Activated naive CD4-positive, alpha-beta T cell treated with anti-CD3 and anti-CD28 coated beads, Interleukin-2, amount 50 U/mL, for 16 hours (primary cell): ENCODE results near the gene SBF2.

Source experiments
- DNase-seq: peaks from one replicate; pipeline ENCODE4 v3.0.0-alpha.2; 2020

SBF2 gene

GRCh38 chr11:9838229-9838628 is 455.8 kb downstream of the SBF2 start:
- no peak for DNase-seq

GRCh38 chr11:9834291-9834690 is 459.7 kb downstream of the SBF2 start:
- DNase-seq = no peak

GRCh38 chr11:9831122-9831521 is 462.9 kb downstream of the SBF2 start:
- DNase-seq = no peak

DNA sequence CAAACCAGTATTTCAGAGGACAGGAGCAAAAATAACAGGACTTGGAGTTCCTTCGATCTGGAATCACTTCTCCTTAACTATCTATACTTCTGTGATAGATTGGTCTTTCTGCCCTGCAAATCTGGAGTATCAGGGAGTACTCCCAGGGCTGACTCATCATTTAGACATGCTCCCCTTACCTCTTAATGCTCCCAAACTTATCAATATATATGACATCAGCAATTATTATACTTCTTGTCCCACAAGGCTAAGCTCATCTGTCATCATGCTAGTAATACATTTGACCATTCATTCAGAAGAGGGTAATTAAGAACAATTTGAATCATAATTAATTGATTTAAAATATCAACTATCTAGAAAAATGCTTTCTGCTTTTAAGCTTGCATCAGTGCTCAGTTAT is 466.3 kb downstream of the SBF2 start:
- no peak for DNase-seq

DNA sequence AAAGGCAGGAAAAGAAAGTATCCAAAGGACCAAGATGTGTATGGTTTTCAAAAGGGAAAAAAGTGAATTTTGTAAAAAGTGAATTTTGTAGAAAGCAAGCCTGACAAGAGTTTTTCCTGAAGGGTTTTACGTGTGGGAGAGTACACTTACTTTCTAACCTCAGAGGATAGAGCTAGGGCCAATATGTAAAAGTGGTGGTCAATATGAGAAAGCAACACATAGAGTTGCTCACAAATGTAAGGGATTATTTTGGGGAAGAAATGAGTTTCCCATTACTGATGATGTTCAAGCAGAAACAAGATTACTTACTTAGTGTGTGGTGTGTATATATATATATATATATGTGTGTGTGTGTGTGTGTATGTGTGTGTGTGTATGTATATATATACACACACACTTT is 467.6 kb downstream of the SBF2 start:
- no peak for DNase-seq

GRCh38 chr11:9825895-9826294 is 468.1 kb downstream of the SBF2 start:
- DNase-seq = no peak

DNA sequence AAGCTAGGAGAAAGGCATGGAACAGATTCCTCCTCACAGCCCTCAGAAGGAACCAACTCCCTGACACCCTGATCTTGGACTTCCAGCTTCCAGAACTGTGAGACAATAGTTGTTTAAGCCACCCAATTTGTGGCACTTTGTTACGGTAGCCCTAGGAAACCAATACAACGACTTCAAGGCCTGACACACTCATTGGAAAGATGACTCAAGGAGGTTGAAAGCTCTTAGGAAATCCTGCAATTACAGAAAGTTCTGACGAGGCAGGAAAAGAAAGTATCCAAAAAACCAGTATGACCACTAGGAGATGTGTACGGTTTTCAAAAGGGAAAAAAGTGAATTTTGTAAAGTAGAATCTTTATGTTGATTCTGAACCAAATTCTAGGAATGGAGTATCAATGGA is 468.7 kb downstream of the SBF2 start:
- DNase-seq = no peak

- no peak for DNase-seq
These were observed 470.1 kb downstream of the SBF2 start for GRCh38 chr11:9823887-9824385.

DNA sequence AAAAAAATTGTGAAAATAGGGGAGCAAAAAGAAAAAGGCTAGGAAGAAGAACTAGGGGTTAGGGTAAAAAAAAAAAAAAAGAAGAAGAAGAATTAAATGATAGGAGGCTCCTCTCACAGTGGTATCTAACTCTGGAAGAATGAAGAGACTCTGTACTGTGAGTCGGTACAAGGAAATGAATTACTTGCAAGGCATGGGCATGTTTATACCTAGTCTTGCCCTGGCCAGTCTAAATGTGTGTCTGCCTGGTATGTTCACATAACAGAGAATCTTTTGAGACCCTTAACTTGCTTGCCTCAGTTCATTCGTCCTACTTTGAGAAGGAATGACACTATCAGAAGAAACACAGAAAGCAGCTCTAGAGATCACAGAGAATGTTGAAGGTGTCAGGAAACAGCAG is 470.6 kb downstream of the SBF2 start:
- no peak for DNase-seq

DNA sequence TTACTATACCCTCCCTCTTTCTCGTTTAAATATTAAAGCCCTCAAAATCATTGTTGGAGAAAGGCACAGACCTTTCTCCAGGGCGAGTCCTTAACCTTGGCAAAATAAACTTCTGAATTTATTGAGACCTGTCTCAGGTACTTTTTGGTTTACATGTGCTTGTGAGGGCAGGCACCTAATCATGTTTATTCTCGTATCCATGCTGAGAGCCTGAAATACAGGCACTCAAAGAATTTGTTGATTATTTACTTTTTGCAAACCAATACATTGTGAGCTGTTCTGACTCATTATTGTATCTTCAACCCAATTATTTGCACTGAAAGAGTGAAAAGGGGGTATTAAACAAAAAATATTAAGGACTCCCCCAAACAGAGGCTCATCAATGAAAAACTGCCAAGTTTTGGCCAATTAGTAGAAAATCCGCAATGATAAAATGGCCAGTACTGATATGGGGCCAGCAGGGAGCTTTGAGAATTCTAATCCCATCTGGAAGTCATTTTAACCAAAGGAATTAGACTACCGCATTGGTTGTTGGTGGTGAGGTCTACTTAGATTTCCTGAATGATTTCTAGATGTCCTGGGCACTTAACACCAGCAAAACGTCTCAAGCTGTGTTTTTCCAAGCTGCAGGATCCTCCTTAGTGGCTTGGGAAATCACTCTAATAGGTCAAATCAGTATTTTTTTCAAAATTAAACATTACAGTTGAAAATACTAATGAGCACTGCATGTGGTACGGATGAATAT is 472.8 kb downstream of the SBF2 start:
- DNase-seq = no peak

- no peak for DNase-seq
These were observed 473.8 kb downstream of the SBF2 start for GRCh38 chr11:9820260-9820659.

GRCh38 chr11:9817191-9817590 is 476.8 kb downstream of the SBF2 start:
- no peak for DNase-seq

GRCh38 chr11:9815486-9816136 is 478.4 kb downstream of the SBF2 start:
- no peak for DNase-seq

- no peak for DNase-seq
These were observed 479.9 kb downstream of the SBF2 start for GRCh38 chr11:9814108-9814507.

GRCh38 chr11:9808943-9809342 is 485.1 kb downstream of the SBF2 start:
- DNase-seq = no peak

DNA sequence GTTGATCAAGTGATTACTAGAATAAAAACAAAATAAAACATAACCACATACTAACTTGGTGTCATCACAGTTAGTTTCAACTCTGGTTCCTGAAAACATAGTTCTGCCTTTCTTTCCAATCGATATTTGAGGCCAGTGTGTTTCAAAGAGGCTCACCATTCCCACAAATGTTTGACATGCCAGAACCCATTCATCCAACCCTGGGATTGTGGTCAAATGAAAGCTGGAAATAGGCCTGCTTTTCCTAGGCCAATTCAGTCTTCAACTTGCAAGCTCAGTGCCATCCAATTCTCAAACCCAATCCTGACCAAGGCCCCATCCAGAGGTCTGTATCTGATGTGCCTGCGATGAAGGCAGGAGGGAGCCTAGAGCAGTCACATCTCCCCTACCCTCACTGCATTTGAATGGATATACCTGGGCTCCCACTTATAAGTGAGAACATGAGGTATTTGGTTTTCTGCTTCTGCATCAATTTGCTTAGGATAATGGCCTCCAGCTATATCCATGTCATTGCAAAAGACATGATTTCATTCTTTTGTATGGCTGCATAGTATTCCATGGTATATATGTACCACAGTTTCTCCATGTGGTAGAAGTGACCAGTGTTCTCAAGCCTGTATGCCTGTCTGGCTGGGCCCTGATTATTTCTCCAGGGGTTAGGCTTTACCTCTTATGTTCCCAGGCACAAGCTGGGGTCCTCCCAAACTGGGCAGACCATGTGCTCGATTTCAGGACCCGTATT is 486.9 kb downstream of the SBF2 start:
- DNase-seq = no peak

- no peak for DNase-seq
These were observed 489.6 kb downstream of the SBF2 start for GRCh38 chr11:9804419-9804902.

GRCh38 chr11:9803685-9804418 is 490.2 kb downstream of the SBF2 start:
- DNase-seq = no peak

- DNase-seq = no peak
These were observed 491.6 kb downstream of the SBF2 start for GRCh38 chr11:9802291-9802861.

GRCh38 chr11:9799886-9800285 is 494.1 kb downstream of the SBF2 start:
- DNase-seq = no peak

DNA sequence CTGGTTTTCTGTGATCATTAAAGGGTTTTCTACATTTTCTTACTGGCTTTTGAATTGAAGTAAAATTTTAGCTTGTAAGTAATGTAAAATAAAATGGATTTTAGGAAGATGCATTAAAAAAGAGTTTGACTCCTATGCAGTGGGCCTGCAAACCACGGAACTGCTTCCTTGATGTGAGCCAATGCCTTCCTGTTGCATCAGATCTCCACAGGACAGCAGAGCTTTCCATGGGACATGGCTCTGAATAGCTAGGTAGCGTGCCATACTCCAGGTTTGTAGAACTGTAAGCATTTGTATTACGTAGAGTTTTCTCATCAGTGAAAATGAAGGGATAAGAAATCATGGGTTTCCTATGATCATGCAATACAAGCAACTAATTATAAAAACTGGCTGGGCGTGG is 496.7 kb downstream of the SBF2 start:
- DNase-seq = no peak

GRCh38 chr11:9796854-9797253 is 497.2 kb downstream of the SBF2 start:
- DNase-seq = no peak

DNA sequence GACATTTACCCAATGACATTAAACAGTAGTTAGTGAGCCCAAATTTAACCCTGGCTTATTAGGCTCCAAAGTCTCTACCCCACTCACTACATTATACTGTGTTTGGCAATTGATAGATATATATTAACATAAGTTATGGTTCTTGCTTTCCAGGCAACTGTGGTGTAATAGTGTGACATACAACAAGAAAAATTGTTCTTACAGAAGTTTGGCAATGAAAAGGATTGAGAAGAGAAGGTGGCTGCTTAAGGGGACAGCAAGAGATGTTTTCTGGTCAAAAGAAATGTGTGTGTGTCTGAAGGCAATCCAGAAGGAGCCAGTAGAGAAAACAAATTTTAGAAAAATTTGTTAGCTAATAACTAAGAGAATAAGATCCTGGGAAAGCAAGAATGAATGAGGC is 497.8 kb downstream of the SBF2 start:
- DNase-seq = no peak
